T-helper 1 cell (primary cell): ENCODE results near the gene C2CD4D.
"Not testable (repeated sequence)": the region's sequence is repeated elsewhere in the genome, so short reads cannot be mapped to it uniquely, and the experiment has no call there.

Experiments used
- DNase-seq, 5 donors: peaks; one replicate each; pipeline ENCODE4 v3.0.0-alpha.2; 2012 to 2020

The C2CD4D gene

GRCh38 chr1:151858886-151859665 is 19.5 kb upstream of the C2CD4D start:
- DNase-seq = no peak

GRCh38 chr1:151858030-151858746 is 18.6 kb upstream of the C2CD4D start:
- DNase-seq = no peak

GRCh38 chr1:151855933-151856332 is 16.3 kb upstream of the C2CD4D start:
- no peak for DNase-seq

- DNase-seq = not testable (repeated sequence)
Measured at GRCh38 chr1:151855516-151855915, 15.9 kb upstream of the C2CD4D start.

GRCh38 chr1:151854658-151855057 is 15.0 kb upstream of the C2CD4D start:
- no peak for DNase-seq

- DNase-seq = no peak
Measured at GRCh38 chr1:151853411-151853943, 13.9 kb upstream of the C2CD4D start, which contains the start of gene THEM5. Gene THEM5 (minus strand): TSS chr1:151853712. CDS start chr1:151853565, 147 bp downstream.

- DNase-seq = no peak
Measured at GRCh38 chr1:151852733-151853132, 13.1 kb upstream of the C2CD4D start.

- DNase-seq = no peak
Measured at GRCh38 chr1:151851886-151852285, 12.3 kb upstream of the C2CD4D start.

- DNase-seq = no peak
Measured at GRCh38 chr1:151849871-151850270, 10.3 kb upstream of the C2CD4D start.

- DNase-seq = no peak
Measured at GRCh38 chr1:151849126-151849525, 9.5 kb upstream of the C2CD4D start.

- no peak for DNase-seq
Measured at GRCh38 chr1:151847867-151848596, 8.4 kb upstream of the C2CD4D start.

GRCh38 chr1:151846686-151847237 is 7.1 kb upstream of the C2CD4D start:
- no peak for DNase-seq

GRCh38 chr1:151846062-151846568 is 6.5 kb upstream of the C2CD4D start:
- DNase-seq = no peak

GRCh38 chr1:151843398-151843797 is 3.8 kb upstream of the C2CD4D start:
- DNase-seq = no peak

GRCh38 chr1:151841141-151841540 is 1.5 kb upstream of the C2CD4D start:
- DNase-seq = no peak

GRCh38 chr1:151840421-151840820 is 801 bp upstream of the C2CD4D start:
- DNase-seq = no peak

GRCh38 chr1:151839082-151839412 is 573 bp downstream of the C2CD4D start:
- no peak for DNase-seq

- peak in 3 of 5 donors; percentile 27 to 49 (median 37) for DNase-seq
Measured at GRCh38 chr1:151838222-151839081, 1.2 kb downstream of the C2CD4D start.

GRCh38 chr1:151837884-151838221 is 1.8 kb downstream of the C2CD4D start:
- no peak for DNase-seq

GRCh38 chr1:151837197-151837596 is 2.4 kb downstream of the C2CD4D start:
- peak in 1 of 5 donors; percentile 35 for DNase-seq

- no peak for DNase-seq
Measured at GRCh38 chr1:151835596-151835995, 4.0 kb downstream of the C2CD4D start.

GRCh38 chr1:151834239-151834638 is 5.4 kb downstream of the C2CD4D start:
- DNase-seq = no peak
